ENCODE data around the gene COL6A5. TPM values are rescaled to one million over a fixed set of nuclear protein-coding genes. Genes with fewer than 3 reads are reported as not detected.

COL6A5 gene
- total and polyA plus RNA-seq, 2 of the 13 experiments (the other 11 are each of a cell fraction or from before 2014, with no cell fraction given): not detected

DNA sequence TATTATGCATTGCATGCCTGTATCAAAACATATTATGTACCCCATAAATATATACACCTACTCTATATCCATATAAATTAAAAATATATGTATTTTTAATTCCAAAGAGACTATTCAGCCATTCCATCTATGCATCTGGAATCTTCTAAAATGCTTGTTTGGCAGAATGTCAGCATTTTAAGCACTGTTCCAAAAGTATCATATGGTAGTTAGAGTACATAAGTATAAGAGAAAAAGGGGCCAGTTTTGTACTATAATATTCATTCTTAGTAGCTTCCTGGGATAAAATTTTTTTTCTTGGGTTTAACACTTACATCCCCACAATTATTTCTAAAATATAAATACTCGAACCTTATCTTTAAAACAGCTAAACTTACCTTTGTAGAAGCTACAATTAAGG lies 111.1 kb downstream of the COL6A5 start (continued):
- TF ChIP-seq, protein P1, sequence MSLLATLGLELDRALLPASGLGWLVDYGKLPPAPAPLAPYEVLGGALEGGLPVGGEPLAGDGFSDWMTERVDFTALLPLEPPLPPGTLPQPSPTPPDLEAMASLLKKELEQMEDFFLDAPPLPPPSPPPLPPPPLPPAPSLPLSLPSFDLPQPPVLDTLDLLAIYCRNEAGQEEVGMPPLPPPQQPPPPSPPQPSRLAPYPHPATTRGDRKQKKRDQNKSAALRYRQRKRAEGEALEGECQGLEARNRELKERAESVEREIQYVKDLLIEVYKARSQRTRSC (CRISPR knock-in tag; IDR thresholded peaks at IDR 0.05; ENCODE audit: low read depth): no peak
- TF ChIP-seq, protein P2, sequence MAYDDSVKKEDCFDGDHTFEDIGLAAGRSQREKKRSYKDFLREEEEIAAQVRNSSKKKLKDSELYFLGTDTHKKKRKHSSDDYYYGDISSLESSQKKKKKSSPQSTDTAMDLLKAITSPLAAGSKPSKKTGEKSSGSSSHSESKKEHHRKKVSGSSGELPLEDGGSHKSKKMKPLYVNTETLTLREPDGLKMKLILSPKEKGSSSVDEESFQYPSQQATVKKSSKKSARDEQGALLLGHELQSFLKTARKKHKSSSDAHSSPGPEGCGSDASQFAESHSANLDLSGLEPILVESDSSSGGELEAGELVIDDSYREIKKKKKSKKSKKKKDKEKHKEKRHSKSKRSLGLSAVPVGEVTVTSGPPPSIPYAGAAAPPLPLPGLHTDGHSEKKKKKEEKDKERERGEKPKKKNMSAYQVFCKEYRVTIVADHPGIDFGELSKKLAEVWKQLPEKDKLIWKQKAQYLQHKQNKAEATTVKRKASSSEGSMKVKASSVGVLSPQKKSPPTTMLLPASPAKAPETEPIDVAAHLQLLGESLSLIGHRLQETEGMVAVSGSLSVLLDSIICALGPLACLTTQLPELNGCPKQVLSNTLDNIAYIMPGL (CRISPR knock-in tag; IDR thresholded peaks at IDR 0.05; ENCODE audit: borderline replicate concordance in 1 of 2, low read depth in 1 of 2): no peak
- TF ChIP-seq KDM6A (CRISPR knock-in tag; IDR thresholded peaks at IDR 0.05; ENCODE audit: low read depth): no peak
- no peak for TF ChIP-seq KDM4B (CRISPR knock-in tag; IDR thresholded peaks at IDR 0.05)
- TF ChIP-seq ZNF264 (CRISPR knock-in tag; IDR thresholded peaks at IDR 0.05): no peak
- no peak for TF ChIP-seq ZNF598 (CRISPR knock-in tag; IDR thresholded peaks at IDR 0.05; ENCODE audit: borderline replicate concordance)

DNA sequence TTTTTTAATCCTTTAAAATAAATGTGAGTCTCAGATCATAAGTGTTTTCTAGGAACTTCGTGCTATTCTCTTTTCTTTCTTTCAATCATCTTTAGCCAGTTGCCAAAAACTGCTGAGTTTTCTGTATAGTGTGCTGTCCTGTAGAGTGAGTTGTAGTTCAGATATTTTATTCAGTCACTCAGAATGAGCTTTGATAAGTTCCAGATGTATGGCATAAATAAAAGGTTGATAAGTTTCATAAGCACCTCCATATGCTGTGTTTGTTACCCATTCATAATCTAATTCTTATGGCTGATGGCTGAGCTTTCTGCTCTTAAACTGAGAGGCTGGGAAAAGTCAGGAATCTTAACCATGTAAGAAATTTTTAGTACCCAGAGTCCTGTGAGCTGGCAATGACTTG lies 112.2 kb downstream of the COL6A5 start:
- ATAC-seq (no peak), FAIRE-seq (no peak), DNase-seq (ENCODE audit: low spot score) (no peak)
- Histone ChIP-seq H3K9ac (ENCODE audit: insufficient read depth, low read depth, low read length) (no peak overlapping the region), H3K27ac (ENCODE audit: extremely low read length, insufficient read depth, low read length) (no peak overlapping the region), H3K36me3 (replicated peaks in 1 of 2; ENCODE audit: control insufficient read depth in 1 of 2, insufficient read depth in 2 of 2, low read length in 2 of 2) (no peaks in the 10 kb centered on the region), H3K4me2 (ENCODE audit: low read depth, low read length) (no peak overlapping the region), H3K79me2 (ENCODE audit: insufficient read depth, low read length) (no peaks in the 10 kb centered on the region), H3K9me3 (ENCODE audit: low read length) (no peaks in the 10 kb centered on the region), H3K4me3 (replicated peaks in 1 of 3; ENCODE audit: insufficient read depth in 1 of 3, low read depth in 2 of 3, low read length in 3 of 3) (no peak overlapping the region), H2AFZ (ENCODE audit: low read length) (no peak overlapping the region), H3K4me1 (ENCODE audit: insufficient read depth, low read length) (no peaks in the 10 kb centered on the region), H4K20me1 (ENCODE audit: insufficient read depth, low read length) (no peaks in the 10 kb centered on the region), H3K27me3 (ENCODE audit: control insufficient read depth in 1 of 2, insufficient read depth in 2 of 2, low read length in 2 of 2) (no peaks in the 10 kb centered on the region)
- intact Hi-C loops (cut with micrococcal nuclease; ENCODE audit: unreplicated experiment): no loop called here
- no TSS peak for BruUV-seq (replicated peaks)
- WGBS (ENCODE audit: low lambda C conversion rate): 4% methylated on average over 1 of the region's 1 CpG
- CTCF ChIA-PET (ENCODE audit: low intra/inter-chr PET ratio, low total read pairs): no interaction called here
- TF ChIP-seq, protein P3, sequence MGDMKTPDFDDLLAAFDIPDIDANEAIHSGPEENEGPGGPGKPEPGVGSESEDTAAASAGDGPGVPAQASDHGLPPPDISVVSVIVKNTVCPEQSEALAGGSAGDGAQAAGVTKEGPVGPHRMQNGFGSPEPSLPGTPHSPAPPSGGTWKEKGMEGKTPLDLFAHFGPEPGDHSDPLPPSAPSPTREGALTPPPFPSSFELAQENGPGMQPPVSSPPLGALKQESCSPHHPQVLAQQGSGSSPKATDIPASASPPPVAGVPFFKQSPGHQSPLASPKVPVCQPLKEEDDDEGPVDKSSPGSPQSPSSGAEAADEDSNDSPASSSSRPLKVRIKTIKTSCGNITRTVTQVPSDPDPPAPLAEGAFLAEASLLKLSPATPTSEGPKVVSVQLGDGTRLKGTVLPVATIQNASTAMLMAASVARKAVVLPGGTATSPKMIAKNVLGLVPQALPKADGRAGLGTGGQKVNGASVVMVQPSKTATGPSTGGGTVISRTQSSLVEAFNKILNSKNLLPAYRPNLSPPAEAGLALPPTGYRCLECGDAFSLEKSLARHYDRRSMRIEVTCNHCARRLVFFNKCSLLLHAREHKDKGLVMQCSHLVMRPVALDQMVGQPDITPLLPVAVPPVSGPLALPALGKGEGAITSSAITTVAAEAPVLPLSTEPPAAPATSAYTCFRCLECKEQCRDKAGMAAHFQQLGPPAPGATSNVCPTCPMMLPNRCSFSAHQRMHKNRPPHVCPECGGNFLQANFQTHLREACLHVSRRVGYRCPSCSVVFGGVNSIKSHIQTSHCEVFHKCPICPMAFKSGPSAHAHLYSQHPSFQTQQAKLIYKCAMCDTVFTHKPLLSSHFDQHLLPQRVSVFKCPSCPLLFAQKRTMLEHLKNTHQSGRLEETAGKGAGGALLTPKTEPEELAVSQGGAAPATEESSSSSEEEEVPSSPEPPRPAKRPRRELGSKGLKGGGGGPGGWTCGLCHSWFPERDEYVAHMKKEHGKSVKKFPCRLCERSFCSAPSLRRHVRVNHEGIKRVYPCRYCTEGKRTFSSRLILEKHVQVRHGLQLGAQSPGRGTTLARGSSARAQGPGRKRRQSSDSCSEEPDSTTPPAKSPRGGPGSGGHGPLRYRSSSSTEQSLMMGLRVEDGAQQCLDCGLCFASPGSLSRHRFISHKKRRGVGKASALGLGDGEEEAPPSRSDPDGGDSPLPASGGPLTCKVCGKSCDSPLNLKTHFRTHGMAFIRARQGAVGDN (CRISPR knock-in tag; IDR thresholded peaks at IDR 0.05): no peak
- TF ChIP-seq, protein P4, sequence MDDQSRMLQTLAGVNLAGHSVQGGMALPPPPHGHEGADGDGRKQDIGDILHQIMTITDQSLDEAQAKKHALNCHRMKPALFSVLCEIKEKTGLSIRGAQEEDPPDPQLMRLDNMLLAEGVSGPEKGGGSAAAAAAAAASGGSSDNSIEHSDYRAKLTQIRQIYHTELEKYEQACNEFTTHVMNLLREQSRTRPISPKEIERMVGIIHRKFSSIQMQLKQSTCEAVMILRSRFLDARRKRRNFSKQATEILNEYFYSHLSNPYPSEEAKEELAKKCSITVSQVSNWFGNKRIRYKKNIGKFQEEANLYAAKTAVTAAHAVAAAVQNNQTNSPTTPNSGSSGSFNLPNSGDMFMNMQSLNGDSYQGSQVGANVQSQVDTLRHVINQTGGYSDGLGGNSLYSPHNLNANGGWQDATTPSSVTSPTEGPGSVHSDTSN (CRISPR knock-in tag; IDR thresholded peaks at IDR 0.05; ENCODE audit: borderline replicate concordance): no peak
- TF ChIP-seq, protein P5, sequence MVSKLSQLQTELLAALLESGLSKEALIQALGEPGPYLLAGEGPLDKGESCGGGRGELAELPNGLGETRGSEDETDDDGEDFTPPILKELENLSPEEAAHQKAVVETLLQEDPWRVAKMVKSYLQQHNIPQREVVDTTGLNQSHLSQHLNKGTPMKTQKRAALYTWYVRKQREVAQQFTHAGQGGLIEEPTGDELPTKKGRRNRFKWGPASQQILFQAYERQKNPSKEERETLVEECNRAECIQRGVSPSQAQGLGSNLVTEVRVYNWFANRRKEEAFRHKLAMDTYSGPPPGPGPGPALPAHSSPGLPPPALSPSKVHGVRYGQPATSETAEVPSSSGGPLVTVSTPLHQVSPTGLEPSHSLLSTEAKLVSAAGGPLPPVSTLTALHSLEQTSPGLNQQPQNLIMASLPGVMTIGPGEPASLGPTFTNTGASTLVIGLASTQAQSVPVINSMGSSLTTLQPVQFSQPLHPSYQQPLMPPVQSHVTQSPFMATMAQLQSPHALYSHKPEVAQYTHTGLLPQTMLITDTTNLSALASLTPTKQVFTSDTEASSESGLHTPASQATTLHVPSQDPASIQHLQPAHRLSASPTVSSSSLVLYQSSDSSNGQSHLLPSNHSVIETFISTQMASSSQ (IDR thresholded peaks at IDR 0.05; ENCODE audit: low read depth): no peak
- TF ChIP-seq, protein P5 (CRISPR knock-in tag; IDR thresholded peaks at IDR 0.05; ENCODE audit: borderline replicate concordance): no peak
- POLR2A ChIA-PET: no interaction called here
- in situ Hi-C loops (cut with HindIII; ENCODE audit: extremely low pct_ligation_motif_present, low pct_unique_long_range_greater_than_20kb): no loop called here
